Activated CD4-positive, alpha-beta memory T cell treated with anti-CD3 and anti-CD28 coated beads for 36 hours (primary cell): ENCODE measurements around the gene P3R3URF. TPM values are rescaled to one million over a fixed set of nuclear protein-coding genes. Genes with fewer than 3 reads are reported as not detected.

Source experiments
- CTCF ChIA-PET: fragments of 350-600 bp; sonication (Branson Sonifier 250); formaldehyde crosslinking; loops from one replicate; lab custom pipeline; 2021; ENCODE audit warnings: antibody characterized with exemption, inconsistent platforms; lab: Charles Lee
- POLR2A ChIA-PET: fragments of 350-600 bp; sonication (Branson Sonifier 250); formaldehyde crosslinking; loops from one replicate; lab custom pipeline; 2021; ENCODE audit warnings: antibody characterized with exemption; lab: Charles Lee
- DNase-seq: peaks from one replicate; pipeline ENCODE4 v3.0.0-alpha.2; 2020
- H3K27ac Mint-ChIP-seq: one replicate; pipeline ENCODE4 v1.8.0; 2021; ENCODE audit warnings: mixed read lengths
- H3K27me3 Mint-ChIP-seq: one replicate; pipeline ENCODE4 v1.8.0; 2021; ENCODE audit warnings: mixed read lengths
- H3K36me3 Mint-ChIP-seq: one replicate; pipeline ENCODE4 v1.8.0; 2021; ENCODE audit warnings: mixed read lengths
- H3K4me1 Mint-ChIP-seq: one replicate; pipeline ENCODE4 v1.8.0; 2021; ENCODE audit warnings: low read depth, mixed read lengths
- H3K4me3 Mint-ChIP-seq: one replicate; pipeline ENCODE4 v1.8.0; 2021; ENCODE audit warnings: mild to moderate bottlenecking, mixed read lengths
- H3K9me3 Mint-ChIP-seq: one replicate; pipeline ENCODE4 v1.8.0; 2021; ENCODE audit warnings: mixed read lengths
- intact Hi-C: fragments of 100-400 bp; cut with micrococcal nuclease; formaldehyde crosslinking; loops from one replicate; pipeline ENCODE4 v1.15.1; 2023
- total RNA-seq, 2 experiments: library from RNA; stranded (reverse); gene quantifications; one replicate each; pipeline ENCODE4 v1.2.3, GENCODE V29; 2021

Gene P3R3URF
- total RNA-seq, 2 experiments from 2014 or later, result not detected

DNA sequence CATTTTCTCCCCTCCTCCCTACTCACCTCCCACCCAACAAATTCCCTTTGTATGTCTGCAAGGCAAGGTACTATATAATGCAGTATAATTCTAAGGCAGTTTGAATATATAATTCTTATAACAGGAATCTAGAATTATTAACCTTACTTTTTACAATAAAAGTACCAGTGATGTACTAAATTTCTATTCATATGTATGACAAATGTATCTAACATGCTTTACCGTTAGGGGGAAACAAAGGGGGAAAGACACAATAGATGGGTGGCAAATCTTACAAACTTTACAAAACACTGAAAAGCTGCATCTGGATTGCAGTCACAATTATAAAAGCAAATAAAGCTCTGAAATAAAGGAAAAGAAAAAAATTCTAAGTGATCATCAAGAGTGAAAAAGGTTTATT lies 46.2 kb downstream of the P3R3URF start:
- peaks cover 20% of the 10 kb centered on the region for H3K4me1 Mint-ChIP-seq
- no peak overlapping the region for H3K27ac Mint-ChIP-seq
- no peaks in the 10 kb centered on the region for H3K9me3 Mint-ChIP-seq
- no peak overlapping the region for H3K4me3 Mint-ChIP-seq
- peaks cover 31% of the 10 kb centered on the region for H3K27me3 Mint-ChIP-seq
- ChIA-PET POLR2A (no interaction called here), CTCF (interaction anchor here (0.7 kb wide), 1 partner anchor 210 kb away, joined by 3 read pairs; no protein-coding TSS in a partner anchor)
- intact Hi-C loops, result loop anchor here (5.0 kb wide), 1 partner anchor 37 kb away; no protein-coding TSS in a partner anchor
- no peak for DNase-seq
- H3K36me3 Mint-ChIP-seq, result no peaks in the 10 kb centered on the region

DNA sequence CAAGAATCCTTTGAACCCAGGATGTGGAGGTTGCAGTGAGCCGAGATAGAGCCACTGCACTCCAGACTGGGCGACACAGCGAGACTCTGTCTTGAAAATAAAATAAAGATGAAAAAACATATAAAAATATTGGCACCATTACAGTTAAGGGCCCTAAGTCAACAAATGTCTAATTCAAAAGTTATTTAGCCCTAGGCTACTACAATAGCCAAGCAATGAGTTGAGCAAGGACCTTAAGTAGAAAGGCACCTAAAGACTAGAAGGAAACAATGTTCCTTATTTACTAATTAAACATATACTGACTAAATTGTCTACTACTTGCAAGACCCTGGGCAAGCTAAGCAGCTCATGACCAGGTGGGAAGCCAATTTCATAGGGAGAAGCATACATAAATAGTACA lies 47.9 kb downstream of the P3R3URF start:
- intact Hi-C loops, result no loop called here
- Mint-ChIP-seq H3K4me1 (peaks cover 14% of the 10 kb centered on the region), H3K9me3 (no peaks in the 10 kb centered on the region), H3K27me3 (peaks cover 31% of the 10 kb centered on the region), H3K27ac (no peak overlapping the region), H3K36me3 (no peaks in the 10 kb centered on the region), H3K4me3 (no peak overlapping the region)
- POLR2A ChIA-PET, result no interaction called here
- DNase-seq, result no peak
- CTCF ChIA-PET, result interaction anchor here (0.7 kb wide), 1 partner anchor 95 kb away, joined by 3 read pairs; no protein-coding TSS in a partner anchor

Other genes with a start within 250 kb of the P3R3URF start
- under 1 TPM; 0.65 to 0.83 TPM for gene PIK3R3, start 43.9 kb downstream of the P3R3URF start, total RNA-seq
- under 1 TPM; 0.53 to 0.83 TPM for gene TSPAN1, start 1.4 kb downstream of the P3R3URF start, total RNA-seq
- 10 to 100 TPM; 43.6 to 44.1 TPM for gene POMGNT1, start 21.9 kb upstream of the P3R3URF start, total RNA-seq
- gene LURAP1, start 26.8 kb upstream of the P3R3URF start, total RNA-seq, result under 1 TPM; 0.21 to 0.27 TPM
- gene RAD54L, start 71.3 kb upstream of the P3R3URF start, total RNA-seq, result 10 to 100 TPM; 64.9 to 65.0 TPM
- 10 to 100 TPM; 31.4 to 34.6 TPM for gene LRRC41, start 127.1 kb upstream of the P3R3URF start, total RNA-seq
- gene UQCRH, start 127.2 kb upstream of the P3R3URF start, total RNA-seq, result 100 to 1,000 TPM; 351 to 353 TPM
- 10 to 100 TPM; 29.1 to 29.9 TPM for gene NSUN4, start 164.3 kb upstream of the P3R3URF start, total RNA-seq
- gene FAAH, start 217.8 kb upstream of the P3R3URF start, total RNA-seq, result 1 to 10 TPM; 4.4 to 5.3 TPM